Pulmonary artery endothelial cell (primary cell): Measurements from ENCODE around the gene SKAP1. TPM values are rescaled to one million over a fixed set of nuclear protein-coding genes. Genes with fewer than 3 reads are reported as not detected.
"Not testable (repeated sequence)": the region's sequence is repeated elsewhere in the genome, so short reads cannot be mapped to it uniquely, and the experiment has no call there.

Experiments used
- DNase-seq: peaks from one replicate; pipeline ENCODE4 v3.0.0-alpha.2; 2011; ENCODE audit warnings: low read depth, low spot score
- total RNA-seq: library from RNA; depleted of rRNA; stranded (reverse); fragments of >200 nt; gene quantifications from 2 replicates; pipeline ENCODE4 v1.2.3, GENCODE V29; 2014

Gene SKAP1
- total RNA-seq, 1 donor from 2014 or later, result not detected

- no peak for DNase-seq
Observed at GRCh38 chr17:48413613-48414405, 16.2 kb downstream of the SKAP1 start.

GRCh38 chr17:48412841-48413240, 17.2 kb downstream of the SKAP1 start:
- DNase-seq, result no peak

GRCh38 chr17:48410821-48411220, 19.2 kb downstream of the SKAP1 start:
- not testable (repeated sequence) for DNase-seq

GRCh38 chr17:48409607-48410006, 20.4 kb downstream of the SKAP1 start:
- DNase-seq, result no peak

DNA sequence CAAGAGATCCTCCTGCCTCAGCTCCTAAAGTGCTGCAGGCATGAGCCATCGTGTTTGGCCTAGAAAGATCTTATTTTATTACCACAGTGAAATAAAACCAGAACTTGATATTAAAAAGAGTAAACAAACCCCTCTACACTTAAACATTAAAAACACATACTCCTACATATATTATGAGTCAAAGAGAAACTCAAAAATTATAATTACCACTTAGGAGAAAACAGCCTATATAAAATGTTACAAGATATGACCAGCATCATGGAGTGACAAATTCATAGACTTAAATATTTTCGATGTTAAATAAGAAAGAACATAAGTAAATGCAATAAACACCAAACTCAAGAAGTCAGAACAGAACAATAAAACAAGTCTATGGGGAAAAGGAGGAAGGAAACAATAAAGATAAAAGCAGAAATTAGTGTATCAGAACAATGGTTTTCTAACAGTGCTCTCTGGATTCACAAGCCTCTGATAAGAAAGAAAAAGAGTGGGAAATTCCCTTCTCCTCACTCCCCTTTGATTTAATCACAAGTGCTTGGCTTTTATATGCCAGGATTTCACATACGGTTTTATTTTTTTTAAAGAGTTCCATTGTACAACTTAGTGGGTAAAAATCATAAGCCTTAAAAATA, 23.0 kb downstream of the SKAP1 start:
- peak; percentile 66 for DNase-seq

DNA sequence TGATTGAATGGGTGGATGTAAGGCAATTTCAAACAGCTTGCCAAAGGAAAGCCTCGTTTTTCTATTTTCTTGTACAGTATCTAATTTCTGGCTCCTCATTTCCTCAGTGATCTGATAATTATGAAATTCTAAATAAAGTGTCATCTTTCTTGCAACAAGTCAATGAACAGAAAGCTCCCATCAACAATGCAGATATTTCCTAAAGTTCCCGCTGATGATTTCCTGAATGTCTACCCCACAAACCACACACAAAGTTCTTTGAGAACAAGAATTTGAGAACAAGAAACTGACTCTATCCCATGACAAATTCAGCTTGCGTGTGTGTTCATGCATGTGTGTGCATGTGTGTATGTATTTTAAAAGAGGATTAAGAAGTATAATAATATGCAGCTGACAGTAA, 35.2 kb downstream of the SKAP1 start:
- DNase-seq, result no peak

DNA sequence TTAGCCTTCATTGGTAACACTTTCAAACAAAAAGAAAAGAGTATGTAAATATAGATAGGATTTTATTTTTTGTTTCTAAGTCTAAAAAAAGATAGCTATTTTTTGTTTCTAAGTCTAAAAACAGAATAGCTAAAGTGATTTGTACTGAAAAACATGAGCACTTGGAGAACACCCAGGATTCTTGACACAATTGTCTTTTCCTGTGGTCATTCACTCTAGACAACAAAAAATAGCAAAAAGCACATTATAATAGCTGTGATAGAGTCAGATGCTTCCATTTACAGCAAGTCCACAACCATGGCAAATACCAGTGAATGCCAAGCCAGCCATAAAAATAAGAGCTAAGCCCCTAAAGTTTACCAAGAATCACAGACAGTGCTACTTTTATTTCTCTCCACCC, 36.7 kb downstream of the SKAP1 start:
- no peak for DNase-seq

- no peak for DNase-seq
Observed at GRCh38 chr17:48392857-48393256, 37.2 kb downstream of the SKAP1 start.

DNA sequence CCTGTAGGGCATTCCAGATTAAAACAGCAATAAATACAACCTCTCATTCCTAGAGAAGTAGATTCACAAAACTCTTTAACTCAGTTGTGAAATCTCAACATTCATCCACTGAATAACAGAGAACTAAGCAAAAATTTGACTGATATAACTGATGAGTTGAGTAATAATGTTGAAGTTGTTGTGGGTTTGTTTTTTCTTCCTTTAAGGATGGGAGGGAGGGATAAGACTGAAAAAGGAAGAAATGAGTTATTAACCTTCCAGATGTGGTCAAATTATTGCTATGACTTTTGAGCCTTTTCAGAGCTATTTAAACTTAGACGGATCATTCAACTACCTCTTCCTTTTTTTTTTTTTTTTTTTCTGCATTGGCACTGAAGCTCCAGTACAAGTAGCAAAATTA, 38.6 kb downstream of the SKAP1 start:
- no peak for DNase-seq

DNA sequence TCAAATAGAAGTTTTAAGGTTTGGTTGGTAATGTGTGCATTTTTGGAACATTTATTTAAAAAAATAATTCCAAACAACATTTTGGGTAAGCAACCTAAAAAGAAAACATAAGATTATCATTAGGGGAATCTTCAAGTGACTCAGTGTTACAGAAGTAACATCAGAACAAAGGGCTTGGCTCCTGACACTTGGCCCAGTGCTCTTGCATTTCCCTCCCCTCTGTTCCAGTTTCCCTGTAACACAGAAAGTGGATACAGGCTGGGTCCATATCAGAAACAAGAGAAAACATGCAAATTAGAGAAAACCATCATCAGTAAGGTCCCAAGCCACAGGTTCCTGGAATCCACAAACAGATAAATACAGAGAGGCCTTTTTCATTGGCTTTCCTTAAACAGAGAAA, 40.1 kb downstream of the SKAP1 start:
- DNase-seq, result no peak

GRCh38 chr17:48388955-48389743, 40.9 kb downstream of the SKAP1 start:
- no peak for DNase-seq

DNA sequence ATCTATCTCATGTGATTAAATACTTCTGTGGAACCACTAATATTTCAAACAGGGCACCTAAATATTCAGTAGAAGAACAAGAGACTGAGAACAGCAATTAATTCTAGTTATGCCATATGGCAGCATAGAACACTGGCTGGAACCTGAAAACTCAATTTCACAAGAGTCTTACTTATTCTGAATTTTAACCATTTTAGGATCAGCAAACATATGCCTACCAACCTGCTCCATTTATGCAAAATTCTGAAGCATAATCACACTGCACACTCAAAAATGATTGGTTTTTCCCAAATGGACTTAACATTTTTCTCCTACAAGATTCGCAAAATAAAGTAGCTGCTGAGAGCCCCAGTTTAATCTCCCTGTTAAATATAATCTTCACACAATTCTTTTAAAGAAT, 43.2 kb downstream of the SKAP1 start:
- no peak for DNase-seq

GRCh38 chr17:48385319-48385718, 44.7 kb downstream of the SKAP1 start:
- DNase-seq, result no peak

DNA sequence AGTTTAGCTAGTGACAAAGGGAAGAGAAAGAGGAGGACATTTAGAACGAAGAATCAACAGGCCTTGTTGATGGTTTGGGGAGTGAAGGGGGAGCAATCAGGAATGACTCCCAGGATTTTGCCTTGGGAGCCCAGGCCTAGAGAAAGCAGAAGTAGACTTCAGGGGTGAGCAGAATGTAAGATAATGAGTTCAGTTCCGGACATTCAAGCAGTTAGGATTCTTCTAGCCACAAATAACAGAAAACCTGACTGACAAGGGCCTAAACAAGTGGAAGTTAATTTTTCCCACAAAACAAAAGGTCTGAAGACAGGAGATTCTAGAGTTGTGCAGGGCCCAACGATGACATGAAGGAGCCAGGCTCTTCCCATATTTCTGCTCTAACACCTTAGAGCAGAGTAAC, 45.9 kb downstream of the SKAP1 start:
- no peak for DNase-seq

- DNase-seq, result no peak
Observed at GRCh38 chr17:48382989-48383388, 47.0 kb downstream of the SKAP1 start.

DNA sequence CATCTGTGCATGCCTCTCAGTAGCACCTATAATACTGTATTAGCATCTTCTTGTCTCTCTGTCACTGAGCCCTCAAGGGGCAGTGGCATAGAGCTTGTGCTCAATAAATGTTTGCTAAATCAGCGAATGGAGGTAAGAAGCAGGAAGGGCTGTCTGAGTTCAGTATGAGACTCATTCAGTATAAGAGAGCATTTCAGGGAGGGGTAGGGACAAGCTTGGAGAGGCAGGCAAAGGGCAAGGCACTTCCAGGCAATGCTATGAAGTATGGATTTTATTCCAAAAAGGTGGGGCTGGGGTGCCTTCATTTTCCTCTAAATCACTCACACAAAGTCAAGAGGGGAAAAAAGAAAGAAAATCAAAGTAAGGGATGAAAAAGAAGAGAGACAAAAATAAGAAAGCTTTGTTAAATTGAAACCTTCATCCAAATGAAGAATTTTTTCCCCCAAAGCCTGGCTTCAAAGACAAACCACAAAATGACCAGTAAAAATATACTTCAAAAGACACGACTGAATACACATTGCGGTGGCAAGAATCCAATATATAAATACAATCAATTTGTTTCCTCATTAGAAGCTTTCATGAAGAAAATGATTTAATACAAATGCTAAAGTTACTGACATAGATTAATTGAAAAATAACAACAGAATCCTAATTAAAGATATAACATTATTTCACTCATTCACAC, 51.2 kb downstream of the SKAP1 start:
- no peak for DNase-seq

GRCh38 chr17:48378238-48378637, 51.8 kb downstream of the SKAP1 start:
- no peak for DNase-seq

GRCh38 chr17:48376682-48377325, 53.2 kb downstream of the SKAP1 start:
- no peak for DNase-seq

DNA sequence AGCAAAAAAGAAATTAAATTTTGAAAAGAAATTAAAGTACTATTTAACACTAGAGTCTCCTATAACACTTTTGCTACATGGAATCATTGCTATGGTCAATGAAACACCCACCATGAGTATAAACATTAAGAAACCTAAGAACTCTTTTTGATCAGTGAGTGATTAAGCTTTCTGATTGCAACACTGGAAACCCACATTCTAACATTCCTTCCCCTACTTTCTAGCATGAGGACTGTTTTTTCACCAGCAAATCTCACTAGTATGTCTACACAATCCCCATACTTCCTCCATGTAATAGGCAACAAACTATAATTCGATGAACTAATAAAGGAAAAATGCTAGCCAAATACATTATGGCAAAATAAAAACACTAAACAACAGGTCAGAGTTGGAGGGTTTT, 54.7 kb downstream of the SKAP1 start:
- no peak for DNase-seq

DNA sequence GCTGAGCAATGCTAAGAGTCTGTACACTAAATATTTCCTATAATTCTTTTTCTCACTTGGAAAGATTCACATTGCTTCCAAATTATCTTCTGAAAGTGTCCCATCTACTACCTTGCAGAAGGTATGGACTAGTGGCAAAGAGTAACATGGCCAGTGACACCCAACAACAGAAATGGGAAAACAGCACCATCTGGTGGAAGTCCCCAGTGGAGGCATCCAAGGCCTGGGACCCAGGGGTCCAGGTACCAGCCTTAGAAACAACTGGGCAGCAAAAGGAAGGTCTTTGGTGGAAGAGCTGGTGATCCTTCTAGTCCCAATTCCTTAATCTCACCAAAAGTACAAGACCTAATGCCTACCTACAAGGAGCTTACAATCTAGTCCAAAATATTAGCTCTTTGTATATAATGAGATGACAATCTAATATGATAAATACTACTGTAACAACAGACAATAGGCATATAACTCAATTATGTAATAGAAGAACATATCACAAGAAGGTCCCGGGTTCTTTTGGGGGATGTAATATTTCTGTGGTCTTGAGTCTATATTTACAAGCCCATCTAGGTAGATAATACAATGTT, 55.3 kb downstream of the SKAP1 start:
- DNase-seq, result no peak

DNA sequence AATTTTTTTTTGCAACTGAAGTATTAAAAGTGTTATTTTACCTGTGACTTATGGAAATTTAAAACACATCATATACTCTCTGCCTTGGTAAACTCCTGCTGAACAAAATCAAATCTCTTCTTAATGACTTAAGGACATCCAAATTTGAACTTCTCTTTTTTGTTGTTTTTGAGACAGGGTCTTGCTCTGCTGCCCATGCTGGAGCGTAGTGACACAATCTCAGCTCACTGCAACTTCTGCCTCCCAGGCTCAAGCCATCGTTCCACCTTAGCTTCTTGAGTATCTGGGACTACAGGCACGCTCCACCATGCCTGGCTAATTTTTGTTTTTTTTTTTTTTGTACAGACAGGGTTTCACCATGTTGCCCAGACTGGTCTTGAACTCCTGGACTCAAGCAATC, 56.1 kb downstream of the SKAP1 start:
- DNase-seq, result no peak
